Uterus (tissue), 2 donors: ENCODE measurements around the gene GIT1.

Experiments used
- POLR2A ChIP-seq, 2 donors: fragments of 450-650 bp; IDR thresholded peaks; one replicate each; pipeline ENCODE4 v1.6.1; 2016; ENCODE audit warnings: antibody characterized with exemption in 2 of 2, mild to moderate bottlenecking in 1 of 2, moderate library complexity in 1 of 2
- TF ChIP-seq, protein P1 (sequence below), 4 experiments: fragments of 200-600 bp in 2 of 4; fragments of 450-650 bp in 2 of 4; sonication (generic) in 2 of 4; IDR thresholded peaks; one replicate each; pipeline ENCODE4 v1.5.1; 2016 to 2019; ENCODE audit warnings: antibody characterized with exemption in 4 of 4, mild to moderate bottlenecking in 2 of 4, moderate library complexity in 1 of 4

DNA sequence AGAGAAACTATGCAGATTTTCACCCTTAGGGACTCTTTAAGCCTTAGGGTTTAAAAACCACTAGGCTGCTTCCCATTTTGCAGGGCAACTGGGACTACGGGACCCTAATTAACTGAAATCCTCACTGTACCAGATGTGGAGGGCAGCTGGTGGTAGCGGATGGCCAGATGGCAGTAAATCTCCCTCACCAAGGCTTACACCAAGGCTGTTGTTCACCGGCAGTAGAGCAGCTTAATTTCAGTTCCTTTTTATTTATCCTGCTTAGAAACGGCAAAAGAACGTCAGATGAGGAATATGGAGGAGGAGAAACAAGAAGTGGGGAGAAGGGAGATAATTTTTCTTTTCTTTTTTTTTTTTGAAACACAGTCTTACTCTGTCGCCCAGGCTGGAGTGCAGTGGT is 29.1 kb downstream of the GIT1 start:
- TF ChIP-seq, protein P1, sequence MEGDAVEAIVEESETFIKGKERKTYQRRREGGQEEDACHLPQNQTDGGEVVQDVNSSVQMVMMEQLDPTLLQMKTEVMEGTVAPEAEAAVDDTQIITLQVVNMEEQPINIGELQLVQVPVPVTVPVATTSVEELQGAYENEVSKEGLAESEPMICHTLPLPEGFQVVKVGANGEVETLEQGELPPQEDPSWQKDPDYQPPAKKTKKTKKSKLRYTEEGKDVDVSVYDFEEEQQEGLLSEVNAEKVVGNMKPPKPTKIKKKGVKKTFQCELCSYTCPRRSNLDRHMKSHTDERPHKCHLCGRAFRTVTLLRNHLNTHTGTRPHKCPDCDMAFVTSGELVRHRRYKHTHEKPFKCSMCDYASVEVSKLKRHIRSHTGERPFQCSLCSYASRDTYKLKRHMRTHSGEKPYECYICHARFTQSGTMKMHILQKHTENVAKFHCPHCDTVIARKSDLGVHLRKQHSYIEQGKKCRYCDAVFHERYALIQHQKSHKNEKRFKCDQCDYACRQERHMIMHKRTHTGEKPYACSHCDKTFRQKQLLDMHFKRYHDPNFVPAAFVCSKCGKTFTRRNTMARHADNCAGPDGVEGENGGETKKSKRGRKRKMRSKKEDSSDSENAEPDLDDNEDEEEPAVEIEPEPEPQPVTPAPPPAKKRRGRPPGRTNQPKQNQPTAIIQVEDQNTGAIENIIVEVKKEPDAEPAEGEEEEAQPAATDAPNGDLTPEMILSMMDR (IDR thresholded peaks at IDR 0.05) = no peak
- no peak for TF ChIP-seq POLR2A (IDR thresholded peaks at IDR 0.05)
